Measurements from ENCODE around the gene DNAI1.

The DNAI1 gene

GRCh38 chr9:34551751-34552605 is 93.4 kb downstream of the DNAI1 start:
- DNase-seq (ENCODE audit: insufficient read length) (no peak), FAIRE-seq (no peak)
- no peak for TF ChIP-seq POLR2AphosphoS5 (IDR thresholded peaks at IDR 0.05; ENCODE audit: low read depth, low read length)
- no peak for TF ChIP-seq POLR2A (IDR thresholded peaks at IDR 0.05; ENCODE audit: low read depth, low read length)
- TF ChIP-seq TAF1 (IDR thresholded peaks at IDR 0.05; ENCODE audit: borderline replicate concordance, low read depth, low read length), result no peak

- no peak for TF ChIP-seq POLR2A (IDR thresholded peaks at IDR 0.05; ENCODE audit: low read depth, low read length)
- DNase-seq (ENCODE audit: insufficient read length) (no peak), FAIRE-seq (no peak)
Measured at GRCh38 chr9:34552606-34552981, 94.0 kb downstream of the DNAI1 start.

- FAIRE-seq (no peak), DNase-seq (ENCODE audit: insufficient read length) (no peak)
- TF ChIP-seq POLR2AphosphoS5 (IDR thresholded peaks at IDR 0.05; ENCODE audit: low read depth, low read length) (no peak), TAF1 (IDR thresholded peaks at IDR 0.05; ENCODE audit: borderline replicate concordance, low read depth, low read length) (no peak)
Measured at GRCh38 chr9:34552986-34553385, 94.4 kb downstream of the DNAI1 start.

DNA sequence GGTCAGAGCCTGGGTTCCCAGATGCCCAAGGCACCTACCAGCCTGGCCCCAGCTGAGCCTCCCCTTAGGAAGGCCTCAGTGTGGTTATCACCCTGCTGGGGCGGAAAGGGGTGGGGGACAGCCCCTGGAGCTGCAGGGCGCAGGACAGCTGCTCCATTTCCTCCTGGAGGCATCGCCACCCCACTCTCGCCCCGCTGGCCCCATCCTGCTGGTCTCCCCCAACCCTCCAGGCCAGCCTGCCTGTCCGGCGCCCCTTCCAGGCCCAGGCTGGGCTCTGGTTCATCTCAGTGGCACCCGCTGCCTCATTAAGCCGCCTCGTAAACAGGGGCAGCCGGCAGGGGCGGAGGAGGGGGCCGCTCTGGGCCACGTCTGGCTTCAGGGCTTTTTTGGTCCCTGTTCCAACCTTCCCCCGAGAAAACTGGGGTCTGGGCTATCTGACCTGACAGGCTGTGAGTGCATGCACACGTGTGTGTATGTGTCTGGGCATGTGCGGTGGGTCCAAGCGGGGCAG is 95.0 kb downstream of the DNAI1 start:
- TF ChIP-seq TAF1 (IDR thresholded peaks at IDR 0.05; ENCODE audit: borderline replicate concordance, low read depth, low read length), result no peak
- no peak for TF ChIP-seq POLR2AphosphoS5 (IDR thresholded peaks at IDR 0.05; ENCODE audit: low read depth, low read length)
- no peak for TF ChIP-seq POLR2A (IDR thresholded peaks at IDR 0.05; ENCODE audit: low read depth, low read length)
- DNase-seq (ENCODE audit: insufficient read length) (no peak), FAIRE-seq (no peak)

DNA sequence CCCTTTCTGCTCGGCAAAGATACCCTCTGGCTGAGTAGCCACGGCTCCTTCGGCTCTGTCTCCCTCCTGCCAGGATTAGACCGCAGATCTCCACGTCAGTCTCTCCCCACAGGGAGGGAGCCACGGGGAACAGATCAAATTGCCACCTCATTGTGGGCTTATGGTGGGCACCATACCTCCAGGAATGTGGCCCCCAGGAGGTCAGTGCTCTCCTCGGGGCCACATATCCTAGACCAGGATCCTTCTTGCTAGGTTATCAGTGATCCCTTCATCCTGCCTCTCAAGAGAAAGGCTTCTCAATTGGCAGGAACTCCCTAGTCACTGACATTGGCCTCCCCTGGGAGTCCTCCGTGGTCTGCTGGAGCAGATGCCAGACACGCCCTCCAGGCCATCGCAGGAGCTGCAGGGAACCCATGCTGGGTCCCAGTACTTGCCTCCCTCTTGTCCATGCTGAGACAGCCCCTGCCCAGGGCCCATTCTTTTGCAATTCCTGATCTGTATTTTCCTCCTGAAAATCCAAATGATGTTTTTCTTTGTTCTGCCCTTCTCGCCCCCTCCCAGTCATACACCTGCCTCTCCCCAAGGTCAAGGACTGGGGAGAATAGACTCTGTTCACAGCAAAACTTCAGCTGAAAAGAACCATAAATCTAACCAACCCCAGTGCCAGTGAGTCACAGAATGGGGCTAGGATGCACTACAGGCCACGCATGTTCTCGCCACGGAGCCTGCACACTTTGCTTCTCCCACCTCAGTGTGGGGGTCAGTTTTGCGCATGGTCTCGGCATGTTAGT is 95.8 kb downstream of the DNAI1 start:
- TF ChIP-seq POLR2AphosphoS5 (IDR thresholded peaks at IDR 0.05; ENCODE audit: low read depth, low read length) (no peak), TAF1 (IDR thresholded peaks at IDR 0.05; ENCODE audit: borderline replicate concordance, low read depth, low read length) (no peak)
- FAIRE-seq, result no peak
- no peak for DNase-seq (ENCODE audit: insufficient read length)

DNA sequence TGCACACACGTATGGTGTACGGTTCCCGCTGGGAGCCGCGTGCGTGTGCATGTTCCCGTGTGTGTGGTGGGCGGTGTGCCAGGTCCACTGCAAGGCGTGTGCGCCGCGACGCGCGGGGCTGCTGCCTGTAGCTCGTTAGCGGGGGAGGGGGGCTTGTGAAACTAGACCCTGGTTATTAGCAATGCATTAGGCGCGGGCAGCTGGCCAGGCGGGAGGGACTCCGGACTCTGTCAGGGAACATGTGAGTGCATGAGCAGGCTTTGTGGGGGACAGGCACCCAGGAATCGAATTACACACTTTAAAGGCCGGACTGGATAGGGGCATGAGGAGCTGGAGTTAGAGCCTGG is 96.4 kb downstream of the DNAI1 start:
- no peak for FAIRE-seq
- no peak for DNase-seq (ENCODE audit: insufficient read length)
- TF ChIP-seq POLR2A (IDR thresholded peaks at IDR 0.05; ENCODE audit: low read depth, low read length) (no peak), POLR2AphosphoS5 (IDR thresholded peaks at IDR 0.05; ENCODE audit: low read depth, low read length) (no peak), TAF1 (IDR thresholded peaks at IDR 0.05; ENCODE audit: borderline replicate concordance, low read depth, low read length) (no peak)

- FAIRE-seq (no peak), DNase-seq (ENCODE audit: insufficient read length) (no peak)
- no peak for TF ChIP-seq POLR2A (IDR thresholded peaks at IDR 0.05; ENCODE audit: low read depth, low read length)
- TF ChIP-seq TAF1 (IDR thresholded peaks at IDR 0.05; ENCODE audit: borderline replicate concordance, low read depth, low read length), result no peak
- no peak for TF ChIP-seq POLR2AphosphoS5 (IDR thresholded peaks at IDR 0.05; ENCODE audit: low read depth, low read length)
Measured at GRCh38 chr9:34555500-34555899, 96.9 kb downstream of the DNAI1 start.

GRCh38 chr9:34555936-34556525 is 97.4 kb downstream of the DNAI1 start:
- DNase-seq (ENCODE audit: insufficient read length) (no peak), FAIRE-seq (no peak)

GRCh38 chr9:34556949-34557348 is 98.3 kb downstream of the DNAI1 start:
- TF ChIP-seq TAF1 (IDR thresholded peaks at IDR 0.05; ENCODE audit: borderline replicate concordance, low read depth, low read length), result no peak
- TF ChIP-seq POLR2AphosphoS5 (IDR thresholded peaks at IDR 0.05; ENCODE audit: low read depth, low read length), result no peak
- FAIRE-seq, result no peak
- DNase-seq (ENCODE audit: insufficient read length), result no peak

More at GRCh38 chr9:34555936-34556525, 97.4 kb downstream of the DNAI1 start:
- TF ChIP-seq TAF1 (IDR thresholded peaks at IDR 0.05; ENCODE audit: borderline replicate concordance, low read depth, low read length) (no peak), POLR2A (IDR thresholded peaks at IDR 0.05; ENCODE audit: low read depth, low read length) (no peak), POLR2AphosphoS5 (IDR thresholded peaks at IDR 0.05; ENCODE audit: low read depth, low read length) (no peak)

- TF ChIP-seq TAF1 (IDR thresholded peaks at IDR 0.05; ENCODE audit: borderline replicate concordance, low read depth, low read length) (no peak), POLR2A (IDR thresholded peaks at IDR 0.05; ENCODE audit: low read depth, low read length) (no peak), POLR2AphosphoS5 (IDR thresholded peaks at IDR 0.05; ENCODE audit: low read depth, low read length) (no peak)
- DNase-seq (ENCODE audit: insufficient read length) (no peak), FAIRE-seq (no peak)
Measured at GRCh38 chr9:34557426-34558321, 99.1 kb downstream of the DNAI1 start.

- no peak for FAIRE-seq
- TF ChIP-seq TAF1 (IDR thresholded peaks at IDR 0.05; ENCODE audit: borderline replicate concordance, low read depth, low read length), result no peak
Measured at GRCh38 chr9:34558364-34558763, 99.8 kb downstream of the DNAI1 start.

More at GRCh38 chr9:34558364-34558763, 99.8 kb downstream of the DNAI1 start:
- no peak for DNase-seq (ENCODE audit: insufficient read length)

Data from GM12892 (cell line).